ENCODE results near the gene CRYBA4.

CRYBA4 gene

DNA sequence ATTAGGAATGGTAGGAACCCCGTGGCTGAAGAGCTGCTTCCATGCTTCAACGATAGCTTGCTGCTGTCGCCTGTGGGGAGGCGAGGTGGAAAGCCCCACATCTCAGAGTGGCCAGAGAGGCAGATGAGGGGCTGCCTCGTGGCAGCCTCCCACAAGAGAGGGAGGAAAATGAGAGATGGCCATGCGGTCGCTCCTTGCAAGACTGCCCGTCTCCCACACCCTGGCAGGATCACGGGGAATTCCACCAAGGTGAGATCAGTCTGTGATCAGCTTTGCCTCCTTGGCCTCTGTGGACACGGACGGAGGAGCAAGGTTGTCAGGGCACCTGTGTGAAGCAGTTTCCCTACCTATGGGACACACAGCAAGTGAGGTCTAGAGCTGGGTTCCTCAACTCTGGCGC is 3.0 kb downstream of the CRYBA4 start:
- no peak for DNase-seq (ENCODE audit: low read depth in 2 of 2)

DNA sequence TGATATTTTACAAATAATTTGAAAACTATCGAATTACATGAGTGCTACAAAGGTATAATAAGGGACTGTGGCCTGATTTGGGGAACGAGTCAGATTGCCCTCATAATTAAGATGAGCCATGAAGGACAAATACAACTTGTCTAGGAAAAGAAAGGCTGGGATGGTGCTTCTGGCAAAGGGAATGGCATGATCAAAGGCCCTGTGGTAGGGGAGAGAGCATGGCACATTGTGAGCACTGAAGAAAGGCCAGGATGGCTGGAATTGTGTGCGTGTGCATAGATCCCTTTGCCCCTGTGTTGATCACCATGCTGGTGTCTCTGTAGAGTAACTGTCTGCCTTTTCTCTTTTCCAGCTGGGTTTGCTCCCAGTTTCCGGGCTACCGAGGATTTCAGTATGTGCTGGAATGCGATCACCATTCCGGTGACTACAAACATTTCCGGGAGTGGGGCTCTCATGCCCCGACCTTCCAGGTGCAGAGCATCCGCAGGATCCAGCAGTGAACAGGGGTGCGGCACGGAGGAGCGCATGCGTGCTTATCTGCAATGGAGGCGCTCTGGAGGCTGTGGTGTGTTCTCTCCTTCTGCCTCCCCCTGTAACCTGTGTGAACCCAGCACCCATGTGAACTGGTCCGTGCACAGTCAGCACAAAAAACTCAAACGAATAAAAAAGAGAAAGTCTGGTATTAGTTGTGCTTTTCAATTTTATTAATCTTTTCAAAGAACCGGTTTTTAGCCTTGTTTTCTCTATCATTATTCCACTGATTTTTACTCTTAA is 8.4 kb downstream of the CRYBA4 start:
- DNase-seq (ENCODE audit: low read depth in 2 of 2): no peak

DNA sequence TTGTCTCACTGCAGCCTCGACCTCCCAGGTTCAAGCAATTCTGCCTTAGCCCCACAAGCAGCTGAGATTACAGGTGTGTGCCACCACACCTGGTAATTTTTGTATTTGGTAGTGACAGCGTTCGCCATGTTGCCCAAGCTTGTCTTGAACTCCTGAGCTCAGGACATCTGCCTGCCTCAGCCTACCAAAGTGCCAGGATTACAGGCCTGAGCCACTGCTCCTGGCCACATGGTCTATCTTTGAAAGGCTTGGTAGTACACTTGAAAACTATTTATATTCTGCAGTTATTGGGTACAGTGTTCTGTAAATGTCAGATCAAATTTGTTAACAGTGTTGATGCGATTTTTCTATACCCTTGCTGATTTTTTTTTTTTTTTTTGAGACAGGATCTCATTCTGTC is 9.5 kb downstream of the CRYBA4 start:
- no peak for DNase-seq (ENCODE audit: low read depth in 2 of 2)

DNA sequence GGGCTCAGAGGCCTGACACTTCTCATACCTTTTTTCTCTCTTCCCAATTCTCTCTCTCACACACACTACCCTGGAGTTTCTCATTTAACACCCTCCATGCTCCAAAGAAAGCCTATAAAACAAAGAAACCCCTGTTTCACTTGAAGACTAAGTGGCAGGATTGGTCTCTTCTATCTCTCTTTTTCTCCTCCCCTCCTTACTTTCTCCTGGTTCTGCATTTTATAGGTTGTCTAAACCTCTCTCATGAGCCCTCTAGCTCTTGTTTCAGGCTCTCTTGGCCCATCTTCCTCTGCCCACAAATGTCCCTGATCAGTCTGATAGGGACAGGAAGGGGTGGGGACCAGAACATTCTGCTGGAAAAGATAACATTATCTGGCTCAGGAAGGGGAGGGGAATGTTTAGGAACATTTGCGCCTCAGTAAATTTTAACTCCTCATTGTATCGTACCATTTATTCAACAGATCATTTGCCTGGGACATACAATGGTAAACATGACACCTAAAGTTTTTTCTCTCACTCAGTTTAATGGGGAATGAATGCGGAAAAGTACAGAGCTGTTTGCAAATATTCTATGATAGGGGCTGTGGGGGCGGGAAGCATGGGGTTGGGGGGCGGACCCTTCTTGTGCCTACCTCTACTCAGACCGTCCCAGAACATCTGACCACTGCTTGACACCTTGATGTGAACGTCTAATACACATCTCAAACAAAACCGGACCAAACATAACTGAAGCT is 10.8 kb downstream of the CRYBA4 start:
- no peak for DNase-seq (ENCODE audit: low read depth in 2 of 2)

DNA sequence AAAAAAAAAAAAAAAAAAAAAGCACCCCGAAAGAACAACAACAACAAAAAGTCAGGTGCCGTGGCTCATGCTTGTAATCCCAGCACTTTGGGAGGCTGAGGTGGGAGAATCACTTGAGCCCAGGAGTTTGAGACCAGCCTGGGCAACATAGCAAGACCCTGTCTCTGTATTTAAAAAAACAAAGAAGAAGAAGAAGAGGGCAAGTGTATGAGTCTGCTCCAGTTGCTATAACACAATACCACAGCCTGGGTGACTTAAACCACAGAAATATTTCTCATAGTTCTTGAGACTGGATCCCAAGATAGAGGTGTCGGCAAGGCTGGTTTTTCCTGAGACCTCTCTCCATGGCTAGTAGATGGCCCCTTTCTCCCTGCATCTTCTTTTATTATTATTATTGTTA is 12.4 kb downstream of the CRYBA4 start:
- DNase-seq (ENCODE audit: low read depth in 2 of 2): no peak

DNA sequence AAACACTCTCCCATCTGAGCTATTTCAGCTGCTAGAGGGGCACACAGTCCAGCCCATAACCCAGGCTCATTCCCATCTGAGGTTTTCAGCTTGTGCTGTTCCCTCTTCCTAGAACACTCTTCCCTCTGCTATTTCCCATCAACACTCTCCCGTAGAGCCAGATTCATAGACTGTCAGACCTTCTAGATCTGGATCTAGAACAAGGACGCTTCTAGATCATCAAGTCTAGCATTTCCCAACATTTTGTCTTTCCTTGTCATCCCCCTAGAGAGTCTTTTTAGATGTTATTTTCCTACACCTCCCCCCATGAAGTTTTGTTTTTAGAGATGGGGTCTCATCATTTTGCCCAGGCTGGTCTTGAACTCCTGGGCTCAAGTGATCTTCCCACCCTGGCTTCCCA is 13.4 kb downstream of the CRYBA4 start:
- no peak for DNase-seq (ENCODE audit: low read depth in 2 of 2)

DNA sequence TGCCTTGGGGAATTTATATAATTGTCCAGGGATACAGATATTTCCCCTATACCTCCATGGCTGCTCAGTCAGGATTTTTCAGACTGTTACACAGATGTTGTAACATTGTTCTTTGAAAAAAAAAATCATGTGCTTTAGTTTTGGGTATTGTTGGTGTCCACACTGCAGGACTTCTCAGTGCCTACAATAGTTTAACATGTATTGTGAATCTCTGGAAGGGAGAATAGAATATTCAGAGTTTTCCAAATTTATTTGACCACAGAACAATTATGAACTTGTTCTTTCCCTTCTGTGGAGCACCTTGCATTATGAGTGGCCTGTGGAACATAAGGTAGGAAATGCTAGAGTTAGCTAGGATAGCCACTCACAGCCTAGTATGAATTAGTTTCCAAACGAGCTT is 14.5 kb downstream of the CRYBA4 start:
- no peak for DNase-seq (ENCODE audit: low read depth in 2 of 2)

DNA sequence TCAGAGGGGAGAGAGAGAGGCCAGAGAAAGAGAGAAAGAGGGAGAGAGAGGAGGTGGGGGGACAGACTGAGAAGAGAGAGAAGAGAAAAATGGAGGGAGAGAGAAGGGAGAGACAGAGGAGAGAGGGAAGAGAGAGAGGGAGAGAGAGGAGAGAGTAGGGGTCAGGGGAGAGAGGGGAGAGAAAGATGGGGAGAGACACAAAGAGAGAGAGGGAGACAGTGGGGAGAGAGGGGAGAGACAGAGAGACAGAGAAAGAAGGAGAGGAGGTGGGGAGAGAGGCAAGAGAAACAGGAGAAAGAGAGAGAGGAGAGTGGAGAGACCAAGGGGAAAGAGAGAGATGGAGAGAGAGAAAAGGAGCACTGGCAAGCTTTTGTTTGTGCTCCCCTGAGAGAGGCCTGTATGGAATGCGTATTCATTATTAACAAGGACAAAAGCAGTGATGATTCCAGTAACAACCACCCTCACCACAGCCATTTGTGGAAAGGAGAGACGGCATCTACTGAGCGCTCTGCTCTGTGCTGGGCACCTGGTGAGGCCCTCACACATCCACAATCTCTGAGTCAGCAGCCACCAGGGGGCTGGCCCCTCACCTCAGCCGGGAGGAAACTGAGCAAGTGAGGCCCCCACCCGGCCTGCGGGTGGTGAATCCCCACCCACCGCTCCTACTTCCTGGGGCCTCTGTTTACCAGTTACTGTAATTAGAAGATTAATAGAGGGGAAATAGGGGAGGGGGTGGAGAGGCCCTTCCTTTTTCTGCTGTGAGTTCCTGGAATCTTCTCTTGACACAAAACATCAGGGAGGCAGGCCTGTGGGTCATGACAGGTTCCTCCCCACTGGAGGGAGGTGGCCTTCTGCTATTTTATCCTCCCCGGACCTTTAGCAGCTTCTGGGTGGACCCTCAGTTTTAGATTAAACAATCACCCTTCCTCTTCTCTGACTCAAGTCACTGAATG is 21.0 kb downstream of the CRYBA4 start:
- peak; percentile 61 to 68 for DNase-seq (ENCODE audit: low read depth in 2 of 2)

DNA sequence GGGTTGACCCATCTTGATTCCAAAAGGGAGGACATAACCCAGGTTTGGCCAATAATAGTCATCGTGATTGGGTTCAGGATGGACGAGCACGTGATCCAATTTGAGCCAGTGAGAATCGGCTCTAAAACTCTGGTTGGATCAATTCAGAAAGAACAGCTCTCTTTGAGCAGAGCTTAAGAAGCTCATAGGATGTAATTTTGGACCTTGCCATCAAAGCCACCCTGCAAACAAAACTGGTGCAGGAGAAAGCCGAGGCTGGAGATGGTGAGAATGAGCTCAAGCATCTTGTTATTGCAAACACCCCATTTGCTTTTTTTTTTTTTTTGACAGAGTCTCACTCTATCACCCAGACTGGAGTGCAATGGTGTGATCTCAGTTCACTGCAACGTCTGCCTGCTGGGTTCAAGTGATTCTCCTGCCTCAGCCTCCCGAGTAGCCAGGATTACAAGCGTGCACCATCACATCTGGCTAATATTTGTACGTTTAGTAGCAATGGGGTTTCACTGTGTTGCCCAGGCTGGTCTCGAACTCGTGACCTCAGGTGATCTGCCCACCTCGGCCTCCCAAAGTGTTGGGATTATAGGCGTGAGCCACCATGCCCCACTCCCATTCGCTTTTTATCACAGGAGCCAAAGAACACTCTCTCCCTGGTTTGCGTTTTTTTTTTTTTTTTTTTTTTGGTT is 21.8 kb downstream of the CRYBA4 start:
- no peak for DNase-seq (ENCODE audit: low read depth in 2 of 2)

DNA sequence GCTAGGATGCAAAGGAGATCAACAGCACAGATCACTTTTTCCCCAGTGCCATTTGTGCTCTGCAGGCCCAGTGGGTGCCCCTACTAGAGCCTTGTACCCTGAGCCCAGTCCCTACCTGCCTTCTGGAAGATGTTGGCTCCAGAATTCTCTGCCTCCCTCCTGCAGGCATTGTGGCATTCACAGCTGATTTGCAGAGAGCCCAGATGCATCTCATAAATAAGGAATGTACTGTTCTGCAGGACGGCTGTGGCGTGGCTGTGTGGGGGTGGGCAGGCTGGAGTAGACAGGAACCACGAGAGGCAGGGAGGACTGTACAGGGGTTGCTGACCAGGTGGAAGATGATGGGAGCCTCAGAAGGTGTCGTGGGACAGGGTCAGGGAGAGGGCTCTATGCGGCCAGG is 24.4 kb downstream of the CRYBA4 start:
- no peak for DNase-seq (ENCODE audit: low read depth in 2 of 2)

DNA sequence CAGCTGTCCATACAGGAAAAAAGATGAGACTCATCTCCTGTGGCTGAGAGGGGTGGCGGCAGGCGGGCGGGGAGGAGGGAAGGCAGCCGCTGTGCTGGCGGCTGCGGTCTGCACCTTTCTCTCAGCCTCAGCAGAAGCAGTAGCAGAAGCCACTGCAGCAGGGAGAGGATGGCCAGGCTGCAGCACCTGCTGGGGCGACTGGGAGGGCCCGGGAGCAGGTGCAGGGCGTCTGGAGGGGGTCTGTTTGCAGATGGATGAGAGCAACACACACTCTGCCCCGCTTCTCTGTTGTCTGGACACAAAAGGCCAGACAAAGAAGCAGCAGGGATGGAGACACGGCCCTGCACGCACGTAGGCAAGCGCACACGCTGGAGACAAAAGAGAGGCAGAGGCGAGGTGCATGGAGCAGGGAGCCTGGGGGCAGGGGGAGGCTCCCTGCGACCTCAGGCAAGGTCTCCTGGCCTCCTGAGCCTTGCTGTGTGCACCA is 26.3 kb downstream of the CRYBA4 start:
- no peak for DNase-seq (ENCODE audit: low read depth in 2 of 2)

DNA sequence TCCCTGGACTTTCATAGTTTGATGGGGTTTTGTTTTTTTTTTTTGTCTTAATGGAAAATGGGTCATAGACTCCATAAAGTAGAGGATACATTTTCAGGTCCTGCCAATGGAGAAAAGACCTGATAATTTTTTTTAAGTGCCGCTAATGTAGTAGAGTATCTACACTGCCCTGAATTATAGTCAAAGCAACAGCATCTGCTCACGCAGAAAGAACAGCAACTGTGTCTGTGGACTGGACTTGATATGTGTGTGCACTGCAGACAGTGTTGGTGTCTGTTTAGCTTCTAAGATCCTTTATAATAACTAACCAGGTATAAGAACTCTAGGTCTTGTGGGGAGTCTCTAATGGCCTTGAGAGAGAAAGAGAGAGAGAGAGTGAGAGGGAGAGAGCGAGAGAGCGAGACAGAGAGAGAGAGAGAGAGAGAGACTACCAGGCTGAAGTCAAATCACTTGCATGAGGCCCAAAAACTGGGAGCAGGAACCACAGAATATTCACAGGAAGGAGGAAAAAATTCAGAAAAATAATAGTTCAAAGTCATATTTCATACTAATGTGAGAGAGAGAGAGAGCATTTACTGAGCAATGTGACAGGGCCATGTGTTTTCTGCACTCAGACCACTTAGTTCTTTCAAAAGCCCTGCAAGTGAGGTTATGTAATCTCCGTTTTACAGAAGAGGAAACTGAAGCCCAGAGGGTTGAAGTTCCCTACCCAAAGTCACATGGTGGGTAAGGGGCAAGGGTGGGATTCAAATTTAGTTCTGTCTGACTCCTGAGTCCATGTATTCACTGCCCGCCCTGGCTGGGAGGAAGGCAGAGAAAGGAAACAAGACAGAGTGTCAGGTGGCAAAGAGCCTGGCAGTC is 27.0 kb downstream of the CRYBA4 start:
- DNase-seq (ENCODE audit: low read depth in 2 of 2): no peak

DNA sequence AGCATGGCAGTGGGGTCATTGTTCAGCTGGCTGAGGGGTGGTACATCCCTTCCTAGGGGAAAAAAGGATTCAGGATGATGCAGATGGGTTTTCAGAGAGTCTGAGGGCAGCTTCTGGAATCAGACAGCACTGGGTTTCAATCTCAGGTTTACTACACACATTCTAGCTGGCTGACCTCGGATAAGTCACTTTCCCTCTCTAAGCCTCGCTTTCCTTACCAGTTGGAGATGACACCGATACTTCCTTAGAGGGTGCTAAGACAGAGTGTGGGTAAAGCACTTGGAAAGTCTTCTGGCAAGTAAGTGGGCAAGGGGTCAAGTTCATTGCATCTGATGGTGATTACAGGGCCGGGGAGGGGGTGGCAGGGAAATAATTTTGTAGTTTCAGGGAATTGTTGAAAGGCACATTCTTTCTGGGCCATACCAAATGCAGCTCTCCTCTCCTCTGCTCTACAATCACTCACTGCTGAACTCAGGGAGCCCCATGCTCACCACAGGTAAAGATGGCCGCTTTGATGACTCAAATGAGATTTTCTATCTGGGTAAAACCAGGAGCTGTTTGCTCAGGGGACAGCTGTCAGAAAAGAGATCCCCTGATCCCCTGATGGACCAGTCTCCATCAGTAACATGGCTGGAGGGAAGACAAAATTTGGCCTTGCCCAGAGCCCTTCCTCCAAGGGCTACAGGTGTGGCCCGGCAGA is 29.1 kb downstream of the CRYBA4 start:
- DNase-seq (ENCODE audit: low read depth in 2 of 2): no peak

DNA sequence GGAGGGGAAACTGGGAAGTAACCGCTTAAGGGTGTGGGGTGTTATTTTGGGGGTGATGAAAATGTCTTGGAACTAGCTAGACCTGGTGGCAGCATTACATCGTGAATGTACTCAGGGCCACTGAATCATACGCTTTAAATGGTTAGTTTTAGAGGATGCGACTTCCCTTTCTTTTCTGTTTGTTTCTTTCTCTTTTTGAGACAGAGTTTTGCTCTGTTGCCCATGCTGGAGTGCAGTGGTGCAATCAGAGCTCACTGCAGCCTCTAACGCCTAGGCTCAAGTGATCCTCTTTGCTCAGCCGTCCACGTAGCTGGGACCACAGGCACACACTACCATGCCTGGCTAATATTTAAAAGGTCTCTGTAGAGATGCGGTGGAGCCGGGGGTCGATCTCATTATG is 30.1 kb downstream of the CRYBA4 start:
- no peak for DNase-seq (ENCODE audit: low read depth in 2 of 2)

DNA sequence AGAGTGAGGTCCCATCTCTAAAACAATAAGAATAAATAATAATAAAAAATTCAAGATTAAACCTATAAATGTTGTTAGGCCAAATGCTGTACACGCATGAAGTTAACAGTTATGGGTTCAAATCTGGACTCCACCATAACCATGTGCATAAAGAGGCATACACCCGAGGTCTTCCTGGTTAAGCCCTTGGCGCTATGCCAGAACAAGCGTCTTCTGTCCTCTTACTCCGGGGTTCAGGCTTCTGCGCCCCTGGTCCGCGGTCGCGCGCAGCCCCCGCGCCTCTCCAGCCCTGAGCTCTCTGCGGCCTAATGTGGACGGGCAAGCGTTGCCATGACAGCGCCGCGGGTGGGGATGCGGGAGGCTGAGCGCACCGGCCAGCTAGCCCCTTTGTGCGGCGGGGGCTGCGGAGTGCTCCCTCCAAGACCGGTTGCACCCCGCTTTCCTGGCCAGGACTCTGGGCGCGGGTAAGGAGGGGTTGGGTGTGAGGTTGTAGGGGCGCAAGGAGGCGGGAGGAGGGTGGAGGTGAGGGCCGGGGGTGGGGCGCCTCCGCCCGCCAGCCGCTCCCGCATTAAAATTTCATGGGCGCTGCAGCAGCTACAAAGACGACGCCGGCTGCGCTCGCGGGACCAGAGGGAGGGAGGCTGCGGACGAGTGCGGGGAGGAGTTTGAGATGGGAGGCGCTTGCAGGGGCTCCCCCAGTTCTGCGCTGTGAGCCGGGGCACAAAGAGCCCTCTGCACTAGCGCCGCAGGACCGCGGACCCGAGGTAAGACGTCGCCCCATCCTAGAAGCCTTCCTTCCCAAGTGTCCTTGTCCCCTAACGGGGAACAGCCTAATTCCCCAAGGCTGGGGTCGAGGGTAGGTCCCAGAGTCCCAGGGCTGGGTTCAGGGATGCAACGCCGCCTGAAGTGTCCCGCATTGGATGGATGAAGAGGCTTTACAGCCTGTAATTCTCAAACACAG is 35.4 kb downstream of the CRYBA4 start, which contains the start of gene MIAT:
Gene MIAT, plus strand, starts transcription at position 698 of the 961 bp plus-strand sequence.
- peak in 1 of 2 donors; percentile 51 for DNase-seq (ENCODE audit: low read depth in 2 of 2)

DNA sequence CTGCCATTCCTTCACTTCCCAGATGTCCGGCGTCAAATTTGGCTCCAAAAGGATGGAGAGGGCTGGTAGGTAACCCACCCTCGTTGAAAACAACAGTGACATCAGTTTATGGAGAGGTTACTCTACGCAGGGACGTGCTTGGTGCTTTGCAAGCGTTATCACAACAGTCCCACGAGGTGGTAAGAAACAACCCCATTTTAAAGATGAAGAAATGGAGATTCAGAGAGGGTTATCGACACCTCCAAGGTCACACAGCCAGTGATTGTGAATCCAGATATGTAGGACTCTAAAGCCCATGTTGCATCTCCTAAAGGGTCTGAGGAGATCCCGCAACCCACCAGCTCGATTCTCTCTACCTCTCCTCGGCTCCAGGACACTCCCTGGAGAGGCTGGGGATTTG is 36.4 kb downstream of the CRYBA4 start:
- DNase-seq (ENCODE audit: low read depth in 2 of 2): no peak

DNA sequence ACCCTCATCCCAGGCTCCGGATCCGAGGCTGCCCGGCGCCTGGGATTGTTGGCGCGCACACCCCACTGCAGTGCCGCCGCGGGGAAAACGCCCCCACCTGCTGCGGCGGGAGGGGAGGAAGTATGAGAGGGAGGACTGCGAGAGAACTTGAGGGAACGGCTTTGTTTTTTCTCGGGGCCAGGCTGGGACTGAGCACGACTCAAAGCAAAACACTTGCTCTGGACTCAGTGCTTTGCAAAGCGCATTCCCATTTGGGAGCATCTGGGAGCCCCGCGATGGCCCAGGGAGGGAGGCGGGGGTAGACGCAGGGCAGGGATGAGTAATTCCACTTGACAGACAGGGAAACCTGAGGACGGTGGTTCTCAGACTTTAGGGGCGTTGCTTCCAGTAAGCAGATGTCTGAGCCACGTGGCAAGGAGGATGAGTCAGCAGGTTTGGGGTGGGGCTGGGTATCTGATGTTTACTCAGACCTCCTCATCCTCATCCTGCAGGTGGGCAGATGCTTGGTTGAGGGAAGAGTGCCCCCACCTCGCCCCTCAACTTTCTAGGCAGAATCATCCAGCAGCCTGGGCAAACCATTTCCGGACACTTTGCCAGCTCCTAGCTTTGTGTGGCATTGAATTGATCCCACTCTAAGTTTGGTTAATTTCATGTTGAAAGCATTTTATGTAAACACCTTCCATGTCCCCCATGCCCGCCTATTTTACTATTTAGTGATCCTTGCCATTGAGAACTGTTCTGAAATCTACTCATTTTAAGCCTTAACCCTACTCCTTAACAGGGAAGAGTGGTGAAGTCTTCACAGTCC is 37.1 kb downstream of the CRYBA4 start:
- DNase-seq (ENCODE audit: low read depth in 2 of 2): peak; percentile 52 to 55

DNA sequence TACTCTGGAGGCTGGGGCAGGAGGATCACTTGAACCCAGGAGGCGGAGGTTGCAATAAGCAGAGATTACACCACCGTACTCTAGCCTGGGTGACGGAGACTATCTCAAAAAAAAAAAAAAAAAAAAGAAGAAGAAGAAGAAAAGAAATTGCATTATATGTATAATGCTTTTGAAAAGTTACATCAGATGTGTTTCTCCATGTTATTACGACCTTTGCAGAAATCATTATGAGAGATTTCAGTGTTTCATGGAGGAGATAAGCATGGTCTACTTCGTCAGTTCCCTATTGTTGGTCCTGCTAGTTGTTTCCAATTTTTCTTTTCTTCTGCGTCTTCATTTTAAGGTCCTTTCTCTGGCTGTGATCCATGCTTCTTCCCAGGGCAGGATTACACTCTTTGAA is 38.6 kb downstream of the CRYBA4 start:
- no peak for DNase-seq (ENCODE audit: low read depth in 2 of 2)
